ENCODE results near the gene HSPA2. TPM values are rescaled to one million over a fixed set of nuclear protein-coding genes. Genes with fewer than 3 reads are reported as not detected.
A peak's percentile ranks its signal among the peaks of the same experiment; 100 is the strongest.
"Not testable (repeated sequence)": the region's sequence is repeated elsewhere in the genome, so short reads cannot be mapped to it uniquely, and the experiment has no call there.

The HSPA2 gene
- total and polyA plus RNA-seq, 8 donors = 7.0 to 17.1 (median 12.2) TPM

- Histone ChIP-seq H3K27me3 (peaks cover 11 to 43% of the 10 kb centered on the region in 2 donors), H3K4me1 (peaks cover 0 to 13% of the 10 kb centered on the region in 2 donors), H3K9me3 (no peaks in the 10 kb centered on the region), H3K36me3 (no peaks in the 10 kb centered on the region), H3K4me3 (no peak overlapping the region), H3K27ac (no peak overlapping the region)
- no peak for DNase-seq
- intact Hi-C loops (cut with DNase I) = loop anchor here in 1 of 2 donors (10.0 kb wide), 1 partner anchor 86 kb away; no protein-coding TSS in a partner anchor
- TF ChIP-seq CTCF (IDR thresholded peaks at IDR 0.05) = no peak
- no peak for ATAC-seq
Observed at GRCh38 chr14:64549016-64549415, 8.5 kb downstream of the HSPA2 start.

- no peaks in the 10 kb centered on the region for H3K9me3 ChIP-seq
- intact Hi-C loops (cut with DNase I) = loop anchor here in 1 of 2 donors (10.0 kb wide), 1 partner anchor 85 kb away; no protein-coding TSS in a partner anchor
- ATAC-seq (peak; percentile 98), DNase-seq (peak in 1 of 4 donors; percentile 89)
- H3K4me1 ChIP-seq = peaks cover 0 to 13% of the 10 kb centered on the region in 2 donors
- TF ChIP-seq CTCF (IDR thresholded peaks at IDR 0.05) = peak in 1 of 2 donors; percentile 7
- H3K4me3 ChIP-seq = peak within 1 kb of the TSS; percentile 10 to 29
- H3K27me3 ChIP-seq = peaks cover 11 to 37% of the 10 kb centered on the region in 2 donors
- no peaks in the 10 kb centered on the region for H3K36me3 ChIP-seq
- no peak within 1 kb of the TSS for H3K27ac ChIP-seq
Observed at GRCh38 chr14:64549791-64550620, 9.5 kb downstream of the HSPA2 start, which contains the start of gene PPP1R36. PPP1R36 (plus strand) TSS chr14:64549961; CDS start chr14:64549998, 37 bp downstream.

- no peak overlapping the region for H3K27ac ChIP-seq
- ATAC-seq (no peak), DNase-seq (no peak)
- H3K4me3 ChIP-seq = no peak overlapping the region
- no peaks in the 10 kb centered on the region for H3K36me3 ChIP-seq
- no peak for TF ChIP-seq CTCF (IDR thresholded peaks at IDR 0.05)
- no peaks in the 10 kb centered on the region for H3K9me3 ChIP-seq
- peaks cover 0 to 13% of the 10 kb centered on the region in 2 donors for H3K4me1 ChIP-seq
- intact Hi-C loops (cut with DNase I) = no loop called here
- H3K27me3 ChIP-seq = peaks cover 11 to 37% of the 10 kb centered on the region in 2 donors
Observed at GRCh38 chr14:64550621-64551333, 10.2 kb downstream of the HSPA2 start.

- Histone ChIP-seq H3K27ac (no peak overlapping the region), H3K9me3 (no peaks in the 10 kb centered on the region), H3K27me3 (peaks cover 6 to 24% of the 10 kb centered on the region in 2 donors), H3K4me1 (peaks cover 0 to 6% of the 10 kb centered on the region in 2 donors), H3K36me3 (no peaks in the 10 kb centered on the region), H3K4me3 (no peak overlapping the region)
- intact Hi-C loops (cut with DNase I) = no loop called here
- DNase-seq = no peak
- no peak for TF ChIP-seq CTCF (IDR thresholded peaks at IDR 0.05)
- no peak for ATAC-seq
Observed at GRCh38 chr14:64554556-64554955, 14.0 kb downstream of the HSPA2 start.

GRCh38 chr14:64556526-64556925 lies 16.0 kb downstream of the HSPA2 start:
- DNase-seq = no peak
- intact Hi-C loops (cut with DNase I) = no loop called here
- Histone ChIP-seq H3K4me1 (no peaks in the 10 kb centered on the region), H3K9me3 (no peaks in the 10 kb centered on the region), H3K27ac (no peak overlapping the region), H3K4me3 (no peak overlapping the region), H3K36me3 (no peaks in the 10 kb centered on the region), H3K27me3 (peaks cover 0 to 4% of the 10 kb centered on the region in 2 donors)
- no peak for TF ChIP-seq CTCF (IDR thresholded peaks at IDR 0.05)
- peak; percentile 19 for ATAC-seq

GRCh38 chr14:64558216-64558615 lies 17.7 kb downstream of the HSPA2 start:
- H3K4me1 ChIP-seq; H3K27me3 ChIP-seq; DNase-seq; H3K9me3 ChIP-seq; ATAC-seq; intact Hi-C loops (cut with DNase I); H3K27ac ChIP-seq; H3K4me3 ChIP-seq; H3K36me3 ChIP-seq: not testable (repeated sequence)
